ENCODE results near the gene DMXL2.
"Not testable (repeated sequence)": the region's sequence is repeated elsewhere in the genome, so short reads cannot be mapped to it uniquely, and the experiment has no call there.

Gene DMXL2

DNA sequence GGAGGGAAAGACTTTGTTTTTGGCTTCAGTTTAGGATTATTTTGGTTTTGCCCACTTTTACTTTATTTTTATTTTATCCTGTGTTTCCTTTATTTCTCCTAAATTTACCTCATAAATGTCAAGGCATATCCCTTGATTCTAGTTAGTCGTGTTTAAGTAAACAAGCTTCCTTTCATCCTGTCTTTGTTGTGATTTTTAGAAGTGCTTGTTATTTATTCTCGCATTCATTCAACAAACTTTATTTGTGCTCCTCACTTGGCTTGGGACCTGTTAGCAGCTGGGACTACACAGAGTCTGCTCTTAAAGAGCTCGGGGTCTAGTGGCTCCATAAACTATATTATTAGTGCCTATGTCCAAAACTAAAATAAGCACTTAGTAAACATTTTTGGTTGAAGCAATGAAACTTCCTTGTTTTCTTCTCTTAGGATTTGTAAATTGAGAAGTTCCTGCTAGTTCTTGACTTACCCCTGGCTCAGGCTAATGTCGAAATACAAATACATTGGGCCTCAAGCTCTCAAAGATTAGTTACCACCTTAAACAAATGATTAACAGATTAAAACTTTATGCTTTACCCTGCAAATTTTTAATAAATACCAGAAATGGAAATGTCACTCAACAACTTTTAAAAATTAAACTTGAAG lies 19.0 kb upstream of the DMXL2 start:
- H3K27ac Mint-ChIP-seq = no peak overlapping the region
- no peaks in the 10 kb centered on the region for H3K4me1 Mint-ChIP-seq
- DNase-seq (ENCODE audit: low spot score in 2 of 2) (no peak), ATAC-seq (no peak)
- H3K9me3 Mint-ChIP-seq = no peaks in the 10 kb centered on the region
- no peaks in the 10 kb centered on the region for H3K36me3 Mint-ChIP-seq
- H3K4me3 Mint-ChIP-seq = no peak overlapping the region

DNA sequence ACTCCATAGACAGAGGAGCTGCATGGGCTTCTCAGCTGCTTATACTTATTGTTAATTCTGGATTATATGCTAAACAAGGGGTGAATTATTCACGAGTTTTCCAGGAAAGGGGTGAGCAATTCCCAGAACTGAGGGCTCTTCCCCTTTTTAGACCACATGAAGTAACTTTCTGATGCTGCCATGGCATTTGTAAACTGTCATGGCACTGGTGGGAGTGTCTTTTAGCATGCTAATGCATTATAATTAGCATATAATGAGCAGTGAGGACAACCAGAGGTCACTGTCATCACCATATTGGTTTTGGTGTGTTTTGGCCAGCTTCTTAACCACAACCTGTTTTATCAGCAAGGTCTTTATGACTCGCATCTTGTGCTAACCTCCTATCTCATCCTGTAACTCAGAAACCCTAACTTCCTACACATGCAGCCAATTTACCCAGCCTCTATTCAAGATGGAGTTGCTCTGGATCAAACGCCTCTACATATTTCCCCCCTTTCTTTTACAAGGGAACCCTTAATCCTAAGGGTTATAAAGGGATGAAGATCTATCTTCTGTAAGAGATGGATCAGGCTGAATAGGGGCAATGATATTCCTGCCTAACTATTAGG lies 12.1 kb upstream of the DMXL2 start:
- Mint-ChIP-seq H3K27ac (no peak overlapping the region), H3K4me1 (peaks cover 11% of the 10 kb centered on the region), H3K36me3 (no peaks in the 10 kb centered on the region), H3K9me3 (no peaks in the 10 kb centered on the region), H3K4me3 (no peak overlapping the region)
- peak; percentile 82 for ATAC-seq
- no peak for DNase-seq (ENCODE audit: low spot score in 2 of 2)

DNA sequence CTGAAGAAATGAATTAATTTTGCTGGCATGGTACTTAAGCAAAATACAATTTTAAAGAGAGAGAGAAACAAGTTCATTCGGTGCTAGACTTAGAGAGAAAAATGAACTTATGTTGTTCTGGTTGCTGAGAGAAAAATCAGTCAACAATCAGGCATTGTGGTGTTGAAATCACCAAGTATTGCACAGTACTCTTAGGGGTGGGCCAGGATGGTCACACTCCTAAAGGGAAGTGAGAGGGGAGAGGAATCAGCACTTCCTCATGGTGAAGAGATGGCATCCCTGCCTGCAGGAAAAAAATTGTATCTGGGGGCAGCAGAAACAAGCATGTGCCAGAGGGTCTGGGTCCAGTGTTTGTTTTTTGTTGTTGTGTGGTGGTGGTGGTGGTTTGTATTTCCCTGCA lies 7.0 kb upstream of the DMXL2 start:
- Mint-ChIP-seq H3K27ac (no peak overlapping the region), H3K4me1 (peaks cover 12% of the 10 kb centered on the region), H3K9me3 (no peaks in the 10 kb centered on the region), H3K36me3 (no peaks in the 10 kb centered on the region), H3K4me3 (no peak overlapping the region)
- ATAC-seq = no peak
- DNase-seq (ENCODE audit: low spot score in 2 of 2) = no peak

DNA sequence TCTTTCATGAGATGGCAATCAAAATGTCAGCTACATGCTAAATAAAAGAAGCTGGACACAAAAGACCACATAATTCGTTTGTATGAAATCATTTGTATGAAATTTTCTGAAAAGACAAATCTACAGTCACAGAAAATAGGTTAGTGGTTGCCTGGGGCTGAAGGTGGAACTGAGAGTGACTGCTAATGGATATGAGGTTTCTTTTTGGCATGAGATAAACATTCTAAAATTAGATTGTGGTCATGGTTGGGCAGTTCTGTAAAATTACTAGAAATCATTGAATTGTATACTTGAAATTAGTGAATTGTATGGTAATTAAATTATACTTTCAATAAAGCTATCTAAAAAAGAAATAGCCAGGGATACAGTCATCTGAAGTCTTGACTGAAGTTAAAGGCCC lies 2.7 kb upstream of the DMXL2 start:
- Mint-ChIP-seq H3K9me3 (no peaks in the 10 kb centered on the region), H3K27ac (no peak overlapping the region), H3K36me3 (peaks cover 14% of the 10 kb centered on the region), H3K4me3 (no peak overlapping the region), H3K4me1 (peaks cover 24% of the 10 kb centered on the region)
- ATAC-seq (no peak), DNase-seq (ENCODE audit: low spot score in 2 of 2) (no peak)

DNA sequence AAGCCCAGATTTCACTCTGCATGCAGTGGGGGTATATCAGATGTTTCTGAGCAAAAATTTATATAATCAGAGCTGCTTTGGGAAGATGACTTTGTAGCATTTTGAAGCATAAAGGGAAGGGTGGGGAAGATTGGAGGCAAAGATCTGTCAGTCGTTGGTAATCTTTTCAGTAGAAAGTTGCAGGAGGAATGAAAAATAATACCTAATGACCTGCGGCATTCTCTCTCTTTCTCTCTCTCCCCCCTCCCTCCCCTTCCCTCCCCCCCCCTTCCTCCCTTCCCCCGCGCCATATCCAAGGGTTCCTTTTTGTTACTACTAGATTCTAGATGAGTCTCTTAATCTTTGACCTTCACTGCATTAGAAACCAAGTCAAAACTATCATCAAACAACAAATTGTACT lies 1.5 kb upstream of the DMXL2 start:
- Mint-ChIP-seq H3K4me3 (no peak overlapping the region), H3K27ac (no peak overlapping the region), H3K9me3 (no peaks in the 10 kb centered on the region), H3K36me3 (peaks cover 14% of the 10 kb centered on the region), H3K4me1 (peaks cover 14% of the 10 kb centered on the region)
- DNase-seq (ENCODE audit: low spot score in 2 of 2) (no peak), ATAC-seq (no peak)

DNA sequence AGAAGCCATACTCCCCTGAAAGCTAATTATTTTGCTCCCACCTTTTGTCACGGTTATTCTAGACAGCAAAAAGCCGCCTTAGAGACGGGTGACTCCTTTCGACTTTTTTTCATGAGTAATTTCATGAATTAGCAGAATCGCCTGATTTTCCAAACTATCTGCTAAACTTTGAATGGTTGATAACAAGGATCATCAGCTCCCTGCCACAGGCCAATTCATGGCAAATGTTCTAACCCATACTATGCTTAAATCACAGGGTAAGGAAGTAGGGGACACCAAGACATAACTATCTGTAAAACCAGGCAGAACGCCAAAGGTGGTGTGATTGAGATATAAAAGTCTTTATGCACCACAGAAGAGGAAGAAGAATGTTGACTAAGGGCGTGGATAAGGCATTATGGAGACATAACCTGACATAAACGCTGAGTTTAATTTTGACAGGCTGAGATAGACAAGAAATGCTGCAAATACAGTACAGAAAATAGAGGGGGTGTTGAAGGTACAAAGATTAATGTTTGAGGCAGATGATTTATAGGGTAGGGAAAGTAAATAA lies 891 bp upstream of the DMXL2 start:
- ATAC-seq (no peak), DNase-seq (ENCODE audit: low spot score in 2 of 2) (no peak)
- Mint-ChIP-seq H3K36me3 (peaks cover 14% of the 10 kb centered on the region), H3K9me3 (no peaks in the 10 kb centered on the region), H3K27ac (no peak overlapping the region), H3K4me3 (peak overlapping the region; percentile 82), H3K4me1 (peaks cover 14% of the 10 kb centered on the region)

DNA sequence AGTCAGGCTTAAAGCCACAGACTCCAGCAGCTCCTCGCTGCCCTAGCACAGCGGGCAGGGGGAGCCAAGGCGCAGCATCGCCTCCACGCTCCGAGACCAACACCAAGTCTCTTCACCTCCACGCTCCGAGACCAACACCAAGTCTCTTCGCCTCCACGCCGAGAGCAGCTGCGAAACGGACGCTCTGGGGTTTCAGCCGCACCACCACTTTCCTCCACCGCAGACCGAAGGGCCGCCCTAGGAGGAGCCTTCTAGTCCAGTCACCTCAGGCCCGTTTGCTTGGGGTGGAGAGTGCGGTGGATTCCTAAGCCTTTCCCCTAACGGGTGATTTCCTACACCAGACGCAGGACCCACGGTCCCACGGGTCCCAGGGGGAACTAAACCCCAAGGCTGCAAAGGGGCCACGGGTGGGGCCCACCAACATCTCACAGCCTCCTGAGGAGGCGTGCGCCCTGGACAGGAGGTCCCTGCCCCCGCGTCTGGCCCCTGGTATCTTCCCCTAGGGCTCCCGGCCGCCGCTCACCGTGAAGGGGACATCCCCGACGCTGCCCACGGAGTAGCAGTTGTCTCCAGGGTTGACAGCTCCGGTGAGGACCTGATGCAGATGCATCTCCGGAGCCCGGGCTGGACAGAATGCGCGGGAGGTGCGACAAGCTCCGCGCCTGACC lies 501 bp downstream of the DMXL2 start:
- peak in 1 of 2 donors; percentile 17 for DNase-seq (ENCODE audit: low spot score in 2 of 2)
- Mint-ChIP-seq H3K27ac (peak overlapping the region; percentile 81), H3K9me3 (no peaks in the 10 kb centered on the region), H3K36me3 (peaks cover 14% of the 10 kb centered on the region), H3K4me1 (peaks cover 14% of the 10 kb centered on the region), H3K4me3 (peak overlapping the region; percentile 82)
- ATAC-seq = peak; percentile 85

DNA sequence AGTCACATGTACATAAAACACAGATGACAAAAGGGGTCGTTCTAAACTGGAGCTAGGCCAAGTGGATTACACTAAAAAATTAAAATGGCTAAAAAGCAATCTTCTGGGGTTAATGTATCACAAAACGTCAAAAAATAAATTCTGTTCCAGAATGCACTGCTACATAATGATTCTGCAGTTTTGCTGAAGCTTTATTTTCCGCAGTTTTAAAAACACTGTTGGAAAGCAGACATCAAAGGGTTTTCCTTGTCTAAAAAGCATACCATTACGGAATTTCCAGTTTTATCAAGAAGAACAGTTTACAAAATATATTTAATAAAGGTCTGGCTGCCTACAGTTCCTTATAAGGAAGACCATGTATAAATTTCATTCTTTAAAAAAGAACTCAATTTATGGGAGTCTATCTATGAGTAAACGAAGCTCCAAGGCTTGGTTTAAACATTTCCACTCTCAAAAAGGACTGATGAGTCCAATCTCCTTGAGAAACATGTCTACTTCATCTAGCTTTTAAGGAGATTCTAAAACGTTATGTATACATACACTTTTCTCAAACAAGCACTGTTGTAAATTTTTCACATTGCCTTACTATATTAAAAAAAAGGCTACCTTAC lies 1.3 kb downstream of the DMXL2 start:
- Mint-ChIP-seq H3K4me3 (peak overlapping the region; percentile 82), H3K27ac (no peak overlapping the region), H3K9me3 (no peaks in the 10 kb centered on the region), H3K36me3 (peaks cover 14% of the 10 kb centered on the region), H3K4me1 (peaks cover 14% of the 10 kb centered on the region)
- DNase-seq (ENCODE audit: low spot score in 2 of 2) (no peak), ATAC-seq (no peak)

DNA sequence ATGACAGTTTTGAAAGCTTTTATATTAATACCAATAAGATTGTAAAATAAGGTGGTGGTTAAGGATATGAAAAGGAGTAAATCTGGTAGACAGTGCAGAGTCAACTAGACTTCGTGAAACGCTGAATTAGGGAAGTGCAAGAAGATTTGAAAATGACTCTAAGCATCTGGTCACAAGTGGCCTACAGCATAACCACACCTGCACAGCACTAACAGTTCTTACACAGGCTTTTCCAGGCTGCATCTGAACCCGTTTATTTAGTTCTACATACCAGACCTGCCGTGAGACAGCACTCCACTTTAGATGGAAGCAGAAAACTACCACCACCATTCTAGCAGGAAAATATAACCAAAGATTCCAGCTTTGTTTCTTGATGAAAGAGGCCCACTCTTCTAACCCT lies 1.9 kb downstream of the DMXL2 start:
- ATAC-seq = no peak
- no peaks in the 10 kb centered on the region for H3K9me3 Mint-ChIP-seq
- DNase-seq (ENCODE audit: low spot score in 2 of 2) = no peak
- no peak overlapping the region for H3K4me3 Mint-ChIP-seq
- no peak overlapping the region for H3K27ac Mint-ChIP-seq
- H3K36me3 Mint-ChIP-seq = peaks cover 14% of the 10 kb centered on the region
- H3K4me1 Mint-ChIP-seq = peaks cover 14% of the 10 kb centered on the region

DNA sequence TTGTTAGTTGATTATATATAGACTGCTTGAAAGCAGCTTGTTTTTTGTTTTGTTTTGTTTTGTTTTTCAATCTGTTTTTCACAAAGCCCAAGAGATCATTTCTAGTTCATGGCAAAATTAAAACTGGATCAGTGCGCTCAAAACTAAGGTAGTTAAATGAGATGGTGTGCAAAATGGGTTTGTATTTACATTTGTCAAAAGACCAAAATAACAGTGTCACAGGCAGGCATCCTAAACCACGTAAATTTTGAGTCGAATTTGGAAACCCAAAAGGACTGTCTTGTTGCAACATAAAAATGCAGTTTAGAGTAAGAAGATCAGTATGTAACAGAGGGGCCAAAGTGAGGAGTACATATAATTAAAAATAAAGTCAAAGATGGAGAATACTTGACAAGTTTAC lies 2.4 kb downstream of the DMXL2 start:
- DNase-seq (ENCODE audit: low spot score in 2 of 2) (no peak), ATAC-seq (no peak)
- peaks cover 14% of the 10 kb centered on the region for H3K4me1 Mint-ChIP-seq
- H3K4me3 Mint-ChIP-seq = no peak overlapping the region
- no peaks in the 10 kb centered on the region for H3K9me3 Mint-ChIP-seq
- H3K36me3 Mint-ChIP-seq = peaks cover 14% of the 10 kb centered on the region
- H3K27ac Mint-ChIP-seq = no peak overlapping the region

DNA sequence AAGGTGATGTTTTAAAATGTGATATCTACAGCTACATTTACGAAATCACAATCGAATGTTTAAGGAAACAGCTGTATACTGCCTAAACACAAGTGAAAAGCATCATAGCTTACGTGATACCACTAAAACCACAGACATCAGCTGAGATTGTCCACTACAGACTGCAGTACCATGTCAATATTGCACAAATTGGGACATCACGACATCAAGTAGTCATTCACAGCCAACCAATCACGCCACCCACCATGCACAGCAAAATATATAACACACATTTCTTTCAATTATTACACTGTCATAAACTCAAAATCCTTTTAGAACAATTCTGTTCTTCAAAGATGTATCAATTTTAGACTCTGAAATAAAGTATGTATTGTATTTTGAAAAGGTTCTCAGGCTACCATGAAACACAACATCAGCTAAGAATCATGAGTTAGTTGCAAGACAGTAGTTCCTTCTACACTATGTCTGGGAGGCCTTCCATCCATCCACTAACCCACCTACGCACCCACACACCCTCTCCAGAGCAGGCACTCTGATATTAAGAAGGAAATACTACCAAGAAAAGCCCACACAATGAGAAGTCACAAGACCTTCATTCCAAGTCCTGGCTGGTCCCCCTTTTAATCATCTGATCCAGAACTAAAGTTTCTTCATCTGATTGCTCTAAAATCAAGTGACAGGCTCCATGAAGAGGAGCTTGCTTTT lies 3.1 kb downstream of the DMXL2 start:
- ATAC-seq (no peak), DNase-seq (ENCODE audit: low spot score in 2 of 2) (no peak)
- H3K4me1 Mint-ChIP-seq = peaks cover 14% of the 10 kb centered on the region
- no peaks in the 10 kb centered on the region for H3K9me3 Mint-ChIP-seq
- H3K4me3 Mint-ChIP-seq = no peak overlapping the region
- no peak overlapping the region for H3K27ac Mint-ChIP-seq
- H3K36me3 Mint-ChIP-seq = peaks cover 14% of the 10 kb centered on the region

DNA sequence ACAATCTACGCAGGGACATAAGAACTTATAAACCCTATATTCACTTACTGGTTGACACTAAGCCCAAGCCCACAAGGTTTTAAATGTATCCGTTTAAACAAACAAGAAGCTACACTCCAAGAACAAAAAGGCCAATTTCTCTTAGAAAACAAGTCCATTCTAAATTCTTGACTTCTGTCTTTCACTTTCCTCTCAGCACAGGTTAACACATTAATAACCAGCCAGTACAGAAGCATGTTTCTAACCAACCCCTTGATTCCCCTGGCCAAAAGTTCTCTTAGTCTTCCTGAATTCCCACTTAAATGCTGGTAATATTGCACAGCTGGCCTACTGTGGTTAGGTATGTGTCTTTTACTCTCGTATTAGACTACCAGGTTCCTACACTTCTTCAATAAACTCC lies 4.7 kb downstream of the DMXL2 start:
- H3K36me3 Mint-ChIP-seq = peaks cover 11% of the 10 kb centered on the region
- DNase-seq (ENCODE audit: low spot score in 2 of 2) (no peak), ATAC-seq (no peak)
- peaks cover 2% of the 10 kb centered on the region for H3K9me3 Mint-ChIP-seq
- H3K27ac Mint-ChIP-seq = no peak overlapping the region
- peaks cover 7% of the 10 kb centered on the region for H3K4me1 Mint-ChIP-seq
- no peak overlapping the region for H3K4me3 Mint-ChIP-seq

DNA sequence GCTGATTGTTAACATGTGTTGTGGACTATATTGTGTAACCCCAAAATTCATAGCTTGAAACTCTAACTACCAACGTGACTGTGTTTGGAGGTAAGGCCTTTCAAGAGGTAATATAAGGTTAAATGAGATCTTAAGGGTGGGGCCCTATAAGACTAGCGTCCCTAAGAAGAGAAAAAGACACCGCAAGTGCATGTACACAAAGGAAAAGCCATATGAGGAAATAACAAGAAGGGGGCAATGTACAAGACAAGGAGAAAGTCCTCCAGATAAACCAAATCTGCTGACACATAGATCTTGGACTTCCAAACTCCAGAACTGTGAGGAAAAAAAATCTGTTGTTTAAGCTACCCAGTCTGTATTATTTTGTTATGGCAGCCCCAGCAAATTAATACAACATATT lies 8.6 kb downstream of the DMXL2 start:
- no peak overlapping the region for H3K4me3 Mint-ChIP-seq
- peaks cover 5% of the 10 kb centered on the region for H3K9me3 Mint-ChIP-seq
- H3K27ac Mint-ChIP-seq = no peak overlapping the region
- H3K4me1 Mint-ChIP-seq = no peaks in the 10 kb centered on the region
- ATAC-seq (no peak), DNase-seq (ENCODE audit: low spot score in 2 of 2) (no peak)
- no peaks in the 10 kb centered on the region for H3K36me3 Mint-ChIP-seq

DNA sequence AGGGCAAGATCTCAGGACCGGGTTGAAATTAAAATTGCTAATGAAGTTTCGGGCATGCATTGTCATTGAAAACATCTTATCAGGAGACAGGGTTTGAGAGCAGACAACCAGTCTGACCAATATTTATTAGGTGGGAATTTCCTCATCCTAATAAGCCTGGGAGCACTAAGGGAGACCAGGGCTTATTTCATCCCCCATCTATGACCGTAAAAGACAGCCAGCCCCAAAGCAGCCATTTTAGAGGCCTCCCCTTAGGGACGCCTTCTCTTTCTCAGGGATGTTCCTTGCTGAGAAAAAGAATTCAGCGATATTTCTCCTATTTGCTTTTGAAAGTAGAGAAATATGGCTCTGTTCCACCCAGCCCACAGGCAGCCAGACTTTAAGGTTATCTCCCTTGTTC lies 9.9 kb downstream of the DMXL2 start:
- not testable (repeated sequence) for H3K4me1 Mint-ChIP-seq; ATAC-seq; H3K36me3 Mint-ChIP-seq; H3K9me3 Mint-ChIP-seq; H3K27ac Mint-ChIP-seq; DNase-seq (ENCODE audit: low spot score in 2 of 2); H3K4me3 Mint-ChIP-seq

DNA sequence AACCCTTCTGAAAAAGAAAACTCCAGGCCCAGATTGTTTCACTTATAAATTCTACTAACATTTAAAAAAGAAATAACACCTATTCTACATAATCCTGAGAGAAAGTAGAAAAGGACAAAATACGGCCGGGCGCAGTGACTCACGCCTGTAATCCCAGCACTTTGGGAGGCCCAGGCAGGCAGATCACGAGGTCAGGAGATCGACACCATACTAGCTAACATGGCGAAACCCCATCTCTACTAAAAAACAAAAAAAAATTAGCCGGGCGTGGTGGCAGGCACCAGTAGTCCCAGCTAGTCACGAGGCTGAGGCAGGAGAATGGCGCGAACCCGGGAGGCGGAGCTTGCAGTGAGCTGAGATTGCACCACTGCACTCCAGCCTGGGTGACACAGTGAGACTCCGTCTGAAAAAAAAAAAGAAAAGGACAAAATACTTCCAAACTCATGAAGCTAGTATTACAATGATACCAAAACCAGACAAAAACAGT lies 19.1 kb downstream of the DMXL2 start:
- not testable (repeated sequence) for H3K27ac Mint-ChIP-seq, H3K36me3 Mint-ChIP-seq, H3K4me1 Mint-ChIP-seq

More for the DNA sequence above, 19.1 kb downstream of the DMXL2 start:
- not testable (repeated sequence) for ATAC-seq; DNase-seq (ENCODE audit: low spot score in 2 of 2); H3K4me3 Mint-ChIP-seq; H3K9me3 Mint-ChIP-seq

All from stimulated activated effector memory CD8-positive, alpha-beta T cell treated with anti-CD3 and anti-CD28 coated beads, Interleukin-12 subunit alpha, Interleukin-12 subunit beta, amount 100 ng/mL, for 72 hours (primary cell).